Activated CD4-positive, alpha-beta T cell treated with anti-CD3 and anti-CD28 coated beads, Interleukin-2, amount 50 U/mL, for 16 hours (primary cell): ENCODE results near the gene GOLIM4.
"Not testable (repeated sequence)": the region's sequence is repeated elsewhere in the genome, so short reads cannot be mapped to it uniquely, and the experiment has no call there.

Experiments used
- DNase-seq: peaks from one replicate; pipeline ENCODE4 v3.0.0-alpha.2; 2020

Gene GOLIM4

GRCh38 chr3:168044049-168044448 lies 51.7 kb downstream of the GOLIM4 start:
- DNase-seq = no peak

GRCh38 chr3:168040607-168041208 lies 55.0 kb downstream of the GOLIM4 start:
- peak; percentile 37 for DNase-seq

- no peak for DNase-seq
These were observed 58.7 kb downstream of the GOLIM4 start for GRCh38 chr3:168037020-168037419.

- no peak for DNase-seq
These were observed 59.1 kb downstream of the GOLIM4 start for GRCh38 chr3:168036619-168037018.

GRCh38 chr3:168034152-168034928 lies 61.4 kb downstream of the GOLIM4 start:
- DNase-seq = no peak

- DNase-seq = no peak
These were observed 65.1 kb downstream of the GOLIM4 start for GRCh38 chr3:168030577-168030976.

- DNase-seq = no peak
These were observed 66.0 kb downstream of the GOLIM4 start for GRCh38 chr3:168029705-168030104.

- DNase-seq = no peak
These were observed 67.6 kb downstream of the GOLIM4 start for GRCh38 chr3:168028086-168028485.

- DNase-seq = no peak
These were observed 69.0 kb downstream of the GOLIM4 start for GRCh38 chr3:168026764-168027163.

- peak; percentile 10 for DNase-seq
These were observed 70.6 kb downstream of the GOLIM4 start for GRCh38 chr3:168025076-168025475.

GRCh38 chr3:168024537-168024941 lies 71.2 kb downstream of the GOLIM4 start:
- DNase-seq = peak; percentile 85

GRCh38 chr3:168021737-168022450 lies 73.8 kb downstream of the GOLIM4 start:
- DNase-seq = no peak

GRCh38 chr3:168011280-168011679 lies 84.4 kb downstream of the GOLIM4 start:
- DNase-seq = not testable (repeated sequence)

- no peak for DNase-seq
These were observed 89.1 kb downstream of the GOLIM4 start for GRCh38 chr3:168006584-168006983.

- DNase-seq = no peak
These were observed 91.8 kb downstream of the GOLIM4 start for GRCh38 chr3:168003911-168004310.

- DNase-seq = no peak
These were observed 92.8 kb downstream of the GOLIM4 start for GRCh38 chr3:168002786-168003368.

- DNase-seq = no peak
These were observed 94.5 kb downstream of the GOLIM4 start for GRCh38 chr3:168001244-168001643.

- DNase-seq = no peak
These were observed 97.5 kb downstream of the GOLIM4 start for GRCh38 chr3:167998253-167998652.

- DNase-seq = no peak
These were observed 99.2 kb downstream of the GOLIM4 start for GRCh38 chr3:167996514-167996913.

- no peak for DNase-seq
These were observed 103.3 kb downstream of the GOLIM4 start for GRCh38 chr3:167992381-167992780.

GRCh38 chr3:167991213-167991612 lies 104.5 kb downstream of the GOLIM4 start:
- no peak for DNase-seq

- DNase-seq = no peak
These were observed 105.7 kb downstream of the GOLIM4 start for GRCh38 chr3:167989999-167990398.

- DNase-seq = no peak
These were observed 106.7 kb downstream of the GOLIM4 start for GRCh38 chr3:167989066-167989465.

- DNase-seq = no peak
These were observed 112.1 kb downstream of the GOLIM4 start for GRCh38 chr3:167983583-167983982.
